Glutamatergic neuron (in vitro differentiated cells): Measurements from ENCODE around the gene PERP. TPM values are rescaled to one million over a fixed set of nuclear protein-coding genes. Genes with fewer than 3 reads are reported as not detected.

ENCODE experiments used
- DNase-seq: peaks from one replicate; pipeline ENCODE4 v3.0.0; 2022
- H3K27ac Mint-ChIP-seq: one replicate; pipeline ENCODE4 v1.8.0; 2020; ENCODE audit warnings: mild to moderate bottlenecking, mixed read lengths, inconsistent platforms; ENCODE audit not compliant: unreplicated experiment
- H3K27me3 Mint-ChIP-seq: one replicate; pipeline ENCODE4 v1.8.0; 2020; ENCODE audit warnings: mild to moderate bottlenecking, moderate library complexity, mixed read lengths, inconsistent platforms; ENCODE audit not compliant: unreplicated experiment
- H3K36me3 Mint-ChIP-seq: one replicate; pipeline ENCODE4 v1.8.0; 2020; ENCODE audit warnings: mild to moderate bottlenecking, mixed read lengths, inconsistent platforms; ENCODE audit not compliant: unreplicated experiment
- H3K4me1 Mint-ChIP-seq: one replicate; pipeline ENCODE4 v1.8.0; 2020; ENCODE audit warnings: mild to moderate bottlenecking, low read depth, mixed read lengths, inconsistent platforms; ENCODE audit not compliant: unreplicated experiment
- H3K4me3 Mint-ChIP-seq: one replicate; pipeline ENCODE4 v1.8.0; 2020; ENCODE audit warnings: mild to moderate bottlenecking, mixed read lengths, inconsistent platforms; ENCODE audit not compliant: unreplicated experiment
- H3K9me3 Mint-ChIP-seq: one replicate; pipeline ENCODE4 v1.8.0; 2020; ENCODE audit warnings: mild to moderate bottlenecking, moderate library complexity, mixed read lengths, inconsistent platforms; ENCODE audit not compliant: unreplicated experiment
- CTCF ChIP-seq: fragments of 200-600 bp; sonication (generic); IDR thresholded peaks from one replicate; pipeline ENCODE4 v1.5.0; 2021; ENCODE audit not compliant: partially characterized antibody, unreplicated experiment
- total RNA-seq: library from RNA; stranded (reverse); fragmentation: NEBNext Ultra II Directional; extraction: Animal tissue kit (Norgen Biotek cat#: 25700); gene quantifications from one replicate; pipeline ENCODE4 v1.2.1, GENCODE V29; 2021; ENCODE audit not compliant: unreplicated experiment

Gene PERP
- total RNA-seq, 1 donor from 2014 or later, result 10.7 TPM

GRCh38 chr6:138092686-138093085, 14.5 kb downstream of the PERP start:
- no peaks in the 10 kb centered on the region for H3K36me3 Mint-ChIP-seq
- no peaks in the 10 kb centered on the region for H3K27me3 Mint-ChIP-seq
- H3K27ac Mint-ChIP-seq, result no peak overlapping the region
- H3K9me3 Mint-ChIP-seq, result no peaks in the 10 kb centered on the region
- DNase-seq, result no peak
- no peak for TF ChIP-seq CTCF
- H3K4me1 Mint-ChIP-seq, result no peaks in the 10 kb centered on the region
- no peak overlapping the region for H3K4me3 Mint-ChIP-seq

- no peaks in the 10 kb centered on the region for H3K27me3 Mint-ChIP-seq
- no peaks in the 10 kb centered on the region for H3K36me3 Mint-ChIP-seq
- H3K9me3 Mint-ChIP-seq, result no peaks in the 10 kb centered on the region
- H3K27ac Mint-ChIP-seq, result no peak overlapping the region
- H3K4me3 Mint-ChIP-seq, result no peak overlapping the region
- no peaks in the 10 kb centered on the region for H3K4me1 Mint-ChIP-seq
- TF ChIP-seq CTCF, result no peak
- no peak for DNase-seq
Observed at GRCh38 chr6:138089325-138089724, 17.9 kb downstream of the PERP start.

GRCh38 chr6:138088326-138088762, 18.9 kb downstream of the PERP start:
- Mint-ChIP-seq H3K36me3 (no peaks in the 10 kb centered on the region), H3K4me1 (no peaks in the 10 kb centered on the region), H3K4me3 (no peak overlapping the region), H3K27me3 (no peaks in the 10 kb centered on the region), H3K27ac (no peak overlapping the region), H3K9me3 (no peaks in the 10 kb centered on the region)
- no peak for TF ChIP-seq CTCF
- DNase-seq, result no peak

- no peak for TF ChIP-seq CTCF
- no peak overlapping the region for H3K27ac Mint-ChIP-seq
- no peaks in the 10 kb centered on the region for H3K36me3 Mint-ChIP-seq
- no peak overlapping the region for H3K4me3 Mint-ChIP-seq
- H3K27me3 Mint-ChIP-seq, result no peaks in the 10 kb centered on the region
- DNase-seq, result no peak
- no peaks in the 10 kb centered on the region for H3K9me3 Mint-ChIP-seq
- H3K4me1 Mint-ChIP-seq, result no peaks in the 10 kb centered on the region
Observed at GRCh38 chr6:138087593-138088325, 19.5 kb downstream of the PERP start.

- peaks cover 2% of the 10 kb centered on the region for H3K27me3 Mint-ChIP-seq
- TF ChIP-seq CTCF, result no peak
Observed at GRCh38 chr6:138086573-138087196, 20.5 kb downstream of the PERP start.

More at GRCh38 chr6:138086573-138087196, 20.5 kb downstream of the PERP start:
- H3K4me3 Mint-ChIP-seq, result no peak overlapping the region
- no peak overlapping the region for H3K27ac Mint-ChIP-seq
- no peak for DNase-seq
- H3K36me3 Mint-ChIP-seq, result no peaks in the 10 kb centered on the region
- no peaks in the 10 kb centered on the region for H3K4me1 Mint-ChIP-seq
- no peaks in the 10 kb centered on the region for H3K9me3 Mint-ChIP-seq
